Naive thymus-derived CD4-positive, alpha-beta T cell (primary cell): Measurements from ENCODE around the gene GLI3. TPM values are rescaled to one million over a fixed set of nuclear protein-coding genes. Genes with fewer than 3 reads are reported as not detected.

Source experiments
- ATAC-seq: fragments of 150-1000 bp; cut with Tn5 transposase; 2 replicates; pipeline ENCODE4 v1.10.0; 2021; ENCODE audit warnings: mild to moderate bottlenecking, moderate library complexity
- CTCF ChIA-PET: fragments of 350-600 bp; sonication (Branson Sonifier 250); formaldehyde crosslinking; loops from one replicate; lab custom pipeline; 2021; ENCODE audit warnings: antibody characterized with exemption; lab: Charles Lee
- POLR2A ChIA-PET: fragments of 350-600 bp; sonication (Branson Sonifier 250); formaldehyde crosslinking; loops from one replicate; lab custom pipeline; 2021; ENCODE audit warnings: antibody characterized with exemption, inconsistent platforms; lab: Charles Lee
- DNase-seq, 9 donors: peaks; one replicate each; pipeline versions ENCODE4 v3.0.0 to v3.0.0-alpha.2; 2020 to 2022; ENCODE audit warnings: mixed read lengths in 1 of 9
- H3K27ac ChIP-seq: one replicate; pipeline ENCODE4 v1.7.0; 2013; ENCODE audit warnings: mild to moderate bottlenecking, low read depth, low read length, moderate library complexity
- H3K27me3 ChIP-seq, 2 donors: one replicate each; pipeline ENCODE4 v1.7.0; 2013; ENCODE audit warnings: low read length in 2 of 2, mild to moderate bottlenecking in 2 of 2, moderate library complexity in 2 of 2; ENCODE audit not compliant: control insufficient read depth in 2 of 2, insufficient read depth in 2 of 2
- H3K36me3 ChIP-seq, 3 experiments: 1 replicate in 2 of 3; 2 replicates in 1 of 3; pipeline ENCODE4 v1.7.0; 2013; ENCODE audit warnings: low read length in 3 of 3, mild to moderate bottlenecking in 3 of 3, moderate library complexity in 1 of 3; ENCODE audit not compliant: insufficient read depth in 3 of 3, control insufficient read depth in 2 of 3
- H3K4me1 ChIP-seq, 2 donors: one replicate each; pipeline ENCODE4 v1.7.0; 2013; ENCODE audit warnings: low read length in 2 of 2, mild to moderate bottlenecking in 2 of 2, moderate library complexity in 1 of 2; ENCODE audit not compliant: control insufficient read depth in 2 of 2, insufficient read depth in 2 of 2
- H3K4me3 ChIP-seq: 2 replicates; pipeline ENCODE4 v1.7.0; 2013; ENCODE audit warnings: mild to moderate bottlenecking, low read length
- H3K9me3 ChIP-seq, 3 experiments: 1 replicate in 2 of 3; 2 replicates in 1 of 3; pipeline ENCODE4 v1.7.0; 2013; ENCODE audit warnings: low read length in 3 of 3; ENCODE audit not compliant: control insufficient read depth in 2 of 3
- H3K27ac Mint-ChIP-seq, 9 donors: one replicate each; pipeline ENCODE4 v1.8.0; 2020 to 2022; ENCODE audit warnings: mixed read lengths in 9 of 9, mild to moderate bottlenecking in 8 of 9, moderate library complexity in 5 of 9, inconsistent platforms in 2 of 9
- H3K27me3 Mint-ChIP-seq, 5 donors: one replicate each; pipeline ENCODE4 v1.8.0; 2021 to 2022; ENCODE audit warnings: mixed read lengths in 5 of 5, mild to moderate bottlenecking in 1 of 5
- H3K36me3 Mint-ChIP-seq, 5 donors: one replicate each; pipeline ENCODE4 v1.8.0; 2020 to 2022; ENCODE audit warnings: mixed read lengths in 5 of 5, mild to moderate bottlenecking in 3 of 5, inconsistent platforms in 1 of 5
- H3K4me1 Mint-ChIP-seq, 7 donors: one replicate each; pipeline ENCODE4 v1.8.0; 2020 to 2022; ENCODE audit warnings: mixed read lengths in 7 of 7, mild to moderate bottlenecking in 3 of 7, inconsistent platforms in 1 of 7
- H3K4me3 Mint-ChIP-seq, 10 donors: one replicate each; pipeline ENCODE4 v1.8.0; 2020 to 2022; ENCODE audit warnings: mild to moderate bottlenecking in 10 of 10, mixed read lengths in 10 of 10, moderate library complexity in 6 of 10, inconsistent platforms in 2 of 10
- H3K9me3 Mint-ChIP-seq, 11 donors: one replicate each; pipeline ENCODE4 v1.8.0; 2020 to 2022; ENCODE audit warnings: mixed read lengths in 11 of 11, mild to moderate bottlenecking in 4 of 11, inconsistent platforms in 1 of 11, moderate library complexity in 1 of 11
- intact Hi-C, 2 donors: fragments of 100-400 bp; cut with micrococcal nuclease; formaldehyde crosslinking; loops; one replicate each; pipeline ENCODE4 v1.15.1; 2023
- polyA plus RNA-seq, 2 donors: library from polyadenylated mRNA; unstranded; fragments of 300-500 nt; fragmentation: Illumina TruSeq; gene quantifications; one replicate each; pipeline ENCODE4 v1.2.3, GENCODE V29; 2021
- total RNA-seq, 6 experiments: library from RNA in 5 of 6; stranded (reverse) in 5 of 6; gene quantifications; 1 replicate in 5 of 6; 2 replicates in 1 of 6; pipeline ENCODE4 v1.2.3 and lab custom pipeline; 2021 to 2026

The GLI3 gene
- total and polyA plus RNA-seq, 7 experiments from 2014 or later: 0.32 to 0.95 (median 0.54) TPM; not detected in 4

GRCh38 chr7:42090056-42090455, 147.0 kb downstream of the GLI3 start:
- Mint-ChIP-seq H3K4me3 (no peak overlapping the region), H3K4me1 (no peaks in the 10 kb centered on the region), H3K9me3 (peaks cover 0 to 9% (median 0%) of the 10 kb centered on the region in 11 donors), H3K27ac (no peak overlapping the region), H3K27me3 (peaks cover 0 to 21% (median 5%) of the 10 kb centered on the region in 5 donors), H3K36me3 (no peaks in the 10 kb centered on the region)
- intact Hi-C loops: no loop called here
- Histone ChIP-seq H3K27ac (no peak overlapping the region), H3K4me3 (no peak overlapping the region), H3K4me1 (no peaks in the 10 kb centered on the region), H3K9me3 (no peaks in the 10 kb centered on the region), H3K27me3 (no peaks in the 10 kb centered on the region), H3K36me3 (no peaks in the 10 kb centered on the region)
- ATAC-seq (no peak), DNase-seq (no peak)
- ChIA-PET CTCF (no interaction called here), POLR2A (no interaction called here)

DNA sequence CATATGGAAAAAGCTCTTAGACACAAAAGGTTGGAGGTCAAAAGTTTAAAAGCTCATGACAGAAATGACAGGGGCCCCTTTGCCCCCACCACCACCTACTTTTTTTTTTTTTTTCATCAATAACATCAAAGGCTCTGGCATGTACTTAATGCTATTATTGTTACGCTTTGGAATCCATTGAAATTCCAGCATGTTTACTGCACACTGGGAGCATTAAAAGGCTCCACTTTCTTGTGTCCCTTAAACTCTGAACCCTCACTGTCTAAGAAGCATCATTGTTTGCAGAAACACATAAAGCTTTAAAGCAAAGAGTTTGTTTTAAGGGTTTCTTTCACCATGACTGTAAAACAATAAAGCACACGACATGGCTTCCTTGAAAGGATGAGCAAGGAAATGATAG, 149.4 kb downstream of the GLI3 start:
- Mint-ChIP-seq H3K27ac (no peak overlapping the region), H3K36me3 (no peaks in the 10 kb centered on the region), H3K27me3 (peaks cover 0 to 21% (median 8%) of the 10 kb centered on the region in 5 donors), H3K4me1 (no peaks in the 10 kb centered on the region), H3K9me3 (peaks cover 0 to 12% (median 0%) of the 10 kb centered on the region in 11 donors), H3K4me3 (no peak overlapping the region)
- CTCF ChIA-PET: no interaction called here
- H3K4me3 ChIP-seq: no peak overlapping the region
- H3K9me3 ChIP-seq: no peaks in the 10 kb centered on the region
- H3K4me1 ChIP-seq: no peaks in the 10 kb centered on the region
- no peaks in the 10 kb centered on the region for H3K36me3 ChIP-seq
- no peak overlapping the region for H3K27ac ChIP-seq
- POLR2A ChIA-PET: no interaction called here
- ATAC-seq (no peak), DNase-seq (no peak)
- no peaks in the 10 kb centered on the region for H3K27me3 ChIP-seq
- intact Hi-C loops: no loop called here

DNA sequence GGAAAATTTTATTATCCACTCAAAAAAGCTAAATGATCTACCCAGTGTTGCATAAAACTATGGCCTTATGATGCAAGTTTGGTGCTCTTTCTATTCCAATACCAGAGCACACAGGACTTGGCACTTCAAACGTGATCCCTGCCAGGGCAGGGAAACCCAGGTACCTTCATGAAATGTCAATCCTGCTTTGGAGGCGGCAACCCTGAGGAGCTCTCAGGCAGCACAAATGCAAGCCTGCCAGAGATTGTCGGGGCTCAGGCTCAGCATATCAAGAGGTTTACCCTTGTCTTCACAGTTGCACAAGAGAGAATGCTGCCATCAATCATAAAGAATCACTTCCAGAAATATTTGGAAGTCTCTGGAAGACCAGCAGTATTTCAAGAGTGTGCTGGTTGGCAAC, 151.5 kb downstream of the GLI3 start:
- H3K9me3 Mint-ChIP-seq: peaks cover 0 to 12% (median 0%) of the 10 kb centered on the region in 11 donors
- no peak overlapping the region for H3K27ac ChIP-seq
- H3K4me3 ChIP-seq: no peak overlapping the region
- no peaks in the 10 kb centered on the region for H3K36me3 ChIP-seq
- H3K27me3 Mint-ChIP-seq: peaks cover 0 to 18% (median 5%) of the 10 kb centered on the region in 5 donors
- ATAC-seq (no peak), DNase-seq (no peak)
- ChIA-PET POLR2A (no interaction called here), CTCF (no interaction called here)
- no peak overlapping the region for H3K27ac Mint-ChIP-seq
- H3K9me3 ChIP-seq: no peaks in the 10 kb centered on the region
- H3K27me3 ChIP-seq: no peaks in the 10 kb centered on the region
- H3K36me3 Mint-ChIP-seq: no peaks in the 10 kb centered on the region
- H3K4me3 Mint-ChIP-seq: no peak overlapping the region
- intact Hi-C loops: no loop called here
- H3K4me1 Mint-ChIP-seq: no peaks in the 10 kb centered on the region
- no peaks in the 10 kb centered on the region for H3K4me1 ChIP-seq

DNA sequence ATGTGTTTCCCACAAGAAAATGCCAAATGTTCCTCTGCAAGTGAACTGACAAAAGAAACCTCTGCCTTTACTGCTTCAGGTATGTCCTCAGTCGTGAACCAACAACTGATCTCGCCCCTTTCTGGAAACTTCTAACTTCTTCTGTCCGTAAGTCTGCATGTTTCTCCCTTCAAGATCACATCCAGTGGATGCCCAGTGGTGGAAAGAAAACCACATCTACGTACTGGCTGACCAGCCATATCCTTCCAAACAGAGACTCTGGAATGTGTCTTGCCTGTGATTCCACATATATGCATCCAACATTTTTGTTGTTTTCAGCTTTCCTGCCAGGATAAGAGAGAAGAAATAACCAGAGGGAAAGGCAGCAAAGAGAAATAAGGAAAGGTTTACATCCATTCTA, 152.7 kb downstream of the GLI3 start:
- no peaks in the 10 kb centered on the region for H3K9me3 ChIP-seq
- H3K4me3 ChIP-seq: no peak overlapping the region
- no peak overlapping the region for H3K27ac ChIP-seq
- intact Hi-C loops: no loop called here
- no peaks in the 10 kb centered on the region for H3K27me3 ChIP-seq
- no peaks in the 10 kb centered on the region for H3K4me1 ChIP-seq
- H3K36me3 ChIP-seq: no peaks in the 10 kb centered on the region
- ChIA-PET CTCF (no interaction called here), POLR2A (no interaction called here)
- peaks cover 0 to 12% (median 0%) of the 10 kb centered on the region in 11 donors for H3K9me3 Mint-ChIP-seq
- H3K4me1 Mint-ChIP-seq: no peaks in the 10 kb centered on the region
- ATAC-seq: no peak
- H3K27ac Mint-ChIP-seq: no peak overlapping the region
- no peaks in the 10 kb centered on the region for H3K36me3 Mint-ChIP-seq
- H3K4me3 Mint-ChIP-seq: no peak overlapping the region
- no peak for DNase-seq
- peaks cover 0 to 26% (median 5%) of the 10 kb centered on the region in 5 donors for H3K27me3 Mint-ChIP-seq

GRCh38 chr7:42083284-42083683, 153.7 kb downstream of the GLI3 start:
- Mint-ChIP-seq H3K27me3 (peaks cover 0 to 18% (median 5%) of the 10 kb centered on the region in 5 donors), H3K27ac (no peak overlapping the region), H3K36me3 (no peaks in the 10 kb centered on the region), H3K9me3 (peaks cover 0 to 9% (median 0%) of the 10 kb centered on the region in 11 donors), H3K4me1 (no peaks in the 10 kb centered on the region), H3K4me3 (no peak overlapping the region)
- no peak for ATAC-seq
- H3K27ac ChIP-seq: no peak overlapping the region
- H3K4me3 ChIP-seq: no peak overlapping the region
- H3K36me3 ChIP-seq: no peaks in the 10 kb centered on the region
- H3K27me3 ChIP-seq: no peaks in the 10 kb centered on the region
- no peaks in the 10 kb centered on the region for H3K9me3 ChIP-seq
- ChIA-PET CTCF (no interaction called here), POLR2A (no interaction called here)
- no peak for DNase-seq
- intact Hi-C loops: no loop called here
- no peaks in the 10 kb centered on the region for H3K4me1 ChIP-seq

- Histone ChIP-seq H3K9me3 (no peaks in the 10 kb centered on the region), H3K4me1 (no peaks in the 10 kb centered on the region), H3K27me3 (no peaks in the 10 kb centered on the region), H3K27ac (no peak overlapping the region), H3K4me3 (no peak overlapping the region), H3K36me3 (no peaks in the 10 kb centered on the region)
- no peaks in the 10 kb centered on the region for H3K4me1 Mint-ChIP-seq
- intact Hi-C loops: no loop called here
- no peaks in the 10 kb centered on the region for H3K36me3 Mint-ChIP-seq
- no peak for ATAC-seq
- no peak for DNase-seq
- ChIA-PET CTCF (no interaction called here), POLR2A (no interaction called here)
- H3K27me3 Mint-ChIP-seq: peaks cover 0 to 14% (median 5%) of the 10 kb centered on the region in 5 donors
- H3K4me3 Mint-ChIP-seq: no peak overlapping the region
- H3K9me3 Mint-ChIP-seq: peaks cover 0 to 9% (median 0%) of the 10 kb centered on the region in 11 donors
- H3K27ac Mint-ChIP-seq: no peak overlapping the region
Observed at GRCh38 chr7:42082144-42082543, 154.9 kb downstream of the GLI3 start.

- Histone ChIP-seq H3K9me3 (no peaks in the 10 kb centered on the region), H3K36me3 (no peaks in the 10 kb centered on the region), H3K27ac (no peak overlapping the region), H3K27me3 (no peaks in the 10 kb centered on the region), H3K4me1 (no peaks in the 10 kb centered on the region), H3K4me3 (no peak overlapping the region)
- ChIA-PET CTCF (no interaction called here), POLR2A (no interaction called here)
- no peak overlapping the region for H3K27ac Mint-ChIP-seq
- intact Hi-C loops: no loop called here
- peaks cover 0 to 14% (median 5%) of the 10 kb centered on the region in 5 donors for H3K27me3 Mint-ChIP-seq
- peaks cover 0 to 9% (median 0%) of the 10 kb centered on the region in 11 donors for H3K9me3 Mint-ChIP-seq
- no peaks in the 10 kb centered on the region for H3K36me3 Mint-ChIP-seq
- DNase-seq (no peak), ATAC-seq (no peak)
- H3K4me3 Mint-ChIP-seq: no peak overlapping the region
- H3K4me1 Mint-ChIP-seq: no peaks in the 10 kb centered on the region
Observed at GRCh38 chr7:42081671-42082070, 155.3 kb downstream of the GLI3 start.
